PFSK-1 (cell line): ENCODE results near the gene ACAA1.

Experiments used
- FOXP2 ChIP-seq: optimal IDR thresholded peaks from 2 replicates; pipeline ENCODE3; 2011; ENCODE audit warnings: borderline replicate concordance, control low read depth, inconsistent platforms; ENCODE audit not compliant: insufficient read depth; ENCODE audit errors: extremely low read length, extremely low read depth
- POLR2AphosphoS5 ChIP-seq: IDR thresholded peaks from 2 replicates; pipeline ENCODE4 v1.6.1; 2012; ENCODE audit warnings: low read depth, mild to moderate bottlenecking, control low read depth, low read length, moderate library complexity
- REST ChIP-seq, 2 experiments: IDR thresholded peaks; 2 replicates each; pipeline versions ENCODE4 v1.6.1 to v1.8.0; 2011 to 2012; ENCODE audit warnings: low read depth in 2 of 2, low read length in 2 of 2, control low read depth in 1 of 2, inconsistent platforms in 1 of 2, mild to moderate bottlenecking in 1 of 2, moderate library complexity in 1 of 2; ENCODE audit not compliant: insufficient read depth in 1 of 2
- SIN3A ChIP-seq: IDR thresholded peaks from 2 replicates; pipeline ENCODE4 v1.6.1; 2012; ENCODE audit warnings: mild to moderate bottlenecking, low read length, moderate library complexity, borderline replicate concordance; ENCODE audit not compliant: insufficient read depth
- TAF1 ChIP-seq: IDR thresholded peaks from 2 replicates; pipeline ENCODE4 v1.6.1; 2012; ENCODE audit warnings: low read length, control low read depth, borderline replicate concordance; ENCODE audit not compliant: insufficient read depth

GRCh38 chr3:38122712-38123290, 14.1 kb downstream of the ACAA1 start:
- no peak for TF ChIP-seq REST (IDR thresholded peaks at IDR 0.05; ENCODE audit: insufficient read depth in 1 of 2, low read depth in 2 of 2, low read length in 2 of 2)
- TF ChIP-seq POLR2AphosphoS5, result no peak
- no peak for TF ChIP-seq SIN3A
- no peak for TF ChIP-seq TAF1
- TF ChIP-seq FOXP2, result no peak
